Islet of Langerhans (tissue), 1 donor: Measurements from ENCODE around the gene ZSWIM6.
A peak's percentile ranks its signal among the peaks of the same experiment; 100 is the strongest.

Experiments used
- FAIRE-seq: peaks from one replicate; lab custom pipeline; 2011; peaks lifted over from hg19 to GRCh38; lab: Jason Lieb, UNC

The ZSWIM6 gene

GRCh38 chr5:61486476-61486875, 154.4 kb downstream of the ZSWIM6 start:
- no peak for FAIRE-seq

GRCh38 chr5:61489574-61489973, 157.5 kb downstream of the ZSWIM6 start:
- FAIRE-seq = no peak

- FAIRE-seq = no peak
Observed at GRCh38 chr5:61491861-61492260, 159.8 kb downstream of the ZSWIM6 start.

- FAIRE-seq = no peak
Observed at GRCh38 chr5:61493973-61494372, 161.9 kb downstream of the ZSWIM6 start.

GRCh38 chr5:61496446-61496845, 164.4 kb downstream of the ZSWIM6 start:
- no peak for FAIRE-seq

GRCh38 chr5:61496860-61497259, 164.8 kb downstream of the ZSWIM6 start:
- no peak for FAIRE-seq

GRCh38 chr5:61498121-61498520, 166.1 kb downstream of the ZSWIM6 start:
- no peak for FAIRE-seq

GRCh38 chr5:61501971-61502370, 169.9 kb downstream of the ZSWIM6 start:
- no peak for FAIRE-seq

GRCh38 chr5:61504143-61504770, 172.2 kb downstream of the ZSWIM6 start:
- peak; percentile 64 for FAIRE-seq

GRCh38 chr5:61505281-61505680, 173.2 kb downstream of the ZSWIM6 start:
- no peak for FAIRE-seq

- no peak for FAIRE-seq
Observed at GRCh38 chr5:61507232-61507631, 175.2 kb downstream of the ZSWIM6 start.

- FAIRE-seq = no peak
Observed at GRCh38 chr5:61516946-61517345, 184.9 kb downstream of the ZSWIM6 start.

GRCh38 chr5:61519728-61520277, 187.7 kb downstream of the ZSWIM6 start:
- no peak for FAIRE-seq

- FAIRE-seq = no peak
Observed at GRCh38 chr5:61523073-61523472, 191.0 kb downstream of the ZSWIM6 start.

GRCh38 chr5:61523997-61524396, 191.9 kb downstream of the ZSWIM6 start:
- FAIRE-seq = no peak

- no peak for FAIRE-seq
Observed at GRCh38 chr5:61525512-61526206, 193.6 kb downstream of the ZSWIM6 start.

- FAIRE-seq = no peak
Observed at GRCh38 chr5:61526207-61526519, 194.1 kb downstream of the ZSWIM6 start.

GRCh38 chr5:61532983-61533382, 200.9 kb downstream of the ZSWIM6 start:
- no peak for FAIRE-seq

GRCh38 chr5:61534481-61535267, 202.6 kb downstream of the ZSWIM6 start:
- FAIRE-seq = no peak

GRCh38 chr5:61535828-61536227, 203.8 kb downstream of the ZSWIM6 start:
- FAIRE-seq = no peak

- FAIRE-seq = no peak
Observed at GRCh38 chr5:61536922-61537321, 204.9 kb downstream of the ZSWIM6 start.

- FAIRE-seq = no peak
Observed at GRCh38 chr5:61538722-61539501, 206.9 kb downstream of the ZSWIM6 start.
